ENCODE data around the gene FAM53A.

DNA sequence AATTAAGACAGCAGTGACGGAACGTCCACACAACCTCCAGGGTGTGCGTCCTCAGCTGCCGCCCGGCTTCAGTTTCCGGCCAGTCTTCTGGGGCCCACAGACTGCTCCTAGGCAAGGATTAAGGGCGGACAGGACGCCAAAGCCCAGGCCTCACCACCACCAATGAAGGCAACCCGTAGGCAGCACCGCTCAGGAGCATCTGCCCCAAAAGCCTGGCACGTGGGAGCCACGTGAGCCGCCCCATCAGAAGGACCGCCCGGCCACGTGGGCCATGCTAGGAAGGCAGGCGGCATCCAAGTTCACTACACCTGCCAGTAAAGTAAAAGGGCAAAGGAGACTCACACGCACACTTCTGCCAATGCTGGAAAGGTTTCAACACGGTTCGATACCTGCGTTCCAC is 14.3 kb downstream of the FAM53A start:
- TF ChIP-seq TCF3 (IDR thresholded peaks at IDR 0.05; ENCODE audit: borderline replicate concordance, insufficient read depth, low read depth, low read length) (no peak), POLR2A (IDR thresholded peaks at IDR 0.05; ENCODE audit: low read depth, low read length) (no peak)
- TF ChIP-seq, protein P1, sequence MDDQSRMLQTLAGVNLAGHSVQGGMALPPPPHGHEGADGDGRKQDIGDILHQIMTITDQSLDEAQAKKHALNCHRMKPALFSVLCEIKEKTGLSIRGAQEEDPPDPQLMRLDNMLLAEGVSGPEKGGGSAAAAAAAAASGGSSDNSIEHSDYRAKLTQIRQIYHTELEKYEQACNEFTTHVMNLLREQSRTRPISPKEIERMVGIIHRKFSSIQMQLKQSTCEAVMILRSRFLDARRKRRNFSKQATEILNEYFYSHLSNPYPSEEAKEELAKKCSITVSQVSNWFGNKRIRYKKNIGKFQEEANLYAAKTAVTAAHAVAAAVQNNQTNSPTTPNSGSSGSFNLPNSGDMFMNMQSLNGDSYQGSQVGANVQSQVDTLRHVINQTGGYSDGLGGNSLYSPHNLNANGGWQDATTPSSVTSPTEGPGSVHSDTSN (IDR thresholded peaks at IDR 0.05; ENCODE audit: insufficient replicate concordance, low read depth, low read length) = no peak

All from GM12878 (cell line).